GM12801 (cell line): Measurements from ENCODE around the gene LCN1.

ENCODE experiments used
- TF ChIP-seq, protein P1 (sequence below): IDR thresholded peaks from one replicate; pipeline ENCODE4 v1.5.1; 2011; ENCODE audit warnings: control low read depth; ENCODE audit not compliant: insufficient read length; ENCODE audit errors: extremely low read depth

Gene LCN1

DNA sequence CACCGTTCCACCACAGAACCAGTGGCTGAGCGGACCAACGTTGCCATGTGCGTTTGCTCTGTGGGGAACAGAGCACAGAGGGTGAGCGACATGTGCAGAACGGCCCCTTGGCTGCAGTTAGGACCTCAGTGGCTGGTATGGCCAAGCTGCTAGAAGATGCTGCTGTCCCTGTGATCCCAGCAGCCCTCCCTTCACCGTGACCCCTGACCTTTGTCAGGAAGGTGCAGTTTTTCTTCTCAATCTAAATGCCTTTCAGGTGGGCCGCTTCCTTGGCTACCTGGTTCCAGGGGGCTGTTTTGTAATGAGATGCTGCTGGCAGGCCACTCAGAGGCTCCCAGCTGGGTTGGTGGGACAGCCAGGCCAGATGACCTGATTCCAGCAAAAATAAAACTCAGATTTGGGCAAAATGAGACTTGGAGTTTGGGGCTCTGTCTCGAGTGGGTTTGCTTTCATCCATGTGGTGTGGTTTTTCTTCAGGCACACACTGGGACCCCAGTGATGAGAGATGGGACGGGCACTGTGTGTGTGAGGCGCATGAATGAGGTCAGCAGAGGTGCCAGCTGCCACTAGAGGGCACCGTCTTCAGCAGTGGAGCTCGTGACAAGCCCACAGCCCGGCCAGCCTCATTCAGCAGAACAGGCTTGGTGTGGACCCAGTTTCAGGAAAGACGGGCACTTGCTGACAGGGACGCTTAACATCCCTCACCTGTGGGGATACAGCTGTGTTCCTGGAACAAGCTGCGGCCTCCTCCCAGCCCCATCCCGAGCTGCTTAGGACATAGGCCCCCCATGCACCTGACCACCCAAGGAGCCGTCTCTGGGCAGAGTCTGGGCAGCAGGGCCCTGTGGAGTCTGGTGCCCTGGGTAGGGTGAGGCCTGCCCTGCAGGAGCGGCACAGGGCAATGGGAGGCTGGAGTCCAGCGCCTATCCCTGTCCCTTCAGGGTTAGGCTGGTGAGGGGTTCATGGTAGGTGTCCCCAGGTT lies 16.7 kb upstream of the LCN1 start:
- TF ChIP-seq, protein P1, sequence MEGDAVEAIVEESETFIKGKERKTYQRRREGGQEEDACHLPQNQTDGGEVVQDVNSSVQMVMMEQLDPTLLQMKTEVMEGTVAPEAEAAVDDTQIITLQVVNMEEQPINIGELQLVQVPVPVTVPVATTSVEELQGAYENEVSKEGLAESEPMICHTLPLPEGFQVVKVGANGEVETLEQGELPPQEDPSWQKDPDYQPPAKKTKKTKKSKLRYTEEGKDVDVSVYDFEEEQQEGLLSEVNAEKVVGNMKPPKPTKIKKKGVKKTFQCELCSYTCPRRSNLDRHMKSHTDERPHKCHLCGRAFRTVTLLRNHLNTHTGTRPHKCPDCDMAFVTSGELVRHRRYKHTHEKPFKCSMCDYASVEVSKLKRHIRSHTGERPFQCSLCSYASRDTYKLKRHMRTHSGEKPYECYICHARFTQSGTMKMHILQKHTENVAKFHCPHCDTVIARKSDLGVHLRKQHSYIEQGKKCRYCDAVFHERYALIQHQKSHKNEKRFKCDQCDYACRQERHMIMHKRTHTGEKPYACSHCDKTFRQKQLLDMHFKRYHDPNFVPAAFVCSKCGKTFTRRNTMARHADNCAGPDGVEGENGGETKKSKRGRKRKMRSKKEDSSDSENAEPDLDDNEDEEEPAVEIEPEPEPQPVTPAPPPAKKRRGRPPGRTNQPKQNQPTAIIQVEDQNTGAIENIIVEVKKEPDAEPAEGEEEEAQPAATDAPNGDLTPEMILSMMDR = no peak

- TF ChIP-seq, protein P1 = no peak
Observed at GRCh38 chr9:135505406-135506187, 15.6 kb upstream of the LCN1 start.

GRCh38 chr9:135506327-135507103 lies 14.7 kb upstream of the LCN1 start:
- TF ChIP-seq, protein P1 = no peak

DNA sequence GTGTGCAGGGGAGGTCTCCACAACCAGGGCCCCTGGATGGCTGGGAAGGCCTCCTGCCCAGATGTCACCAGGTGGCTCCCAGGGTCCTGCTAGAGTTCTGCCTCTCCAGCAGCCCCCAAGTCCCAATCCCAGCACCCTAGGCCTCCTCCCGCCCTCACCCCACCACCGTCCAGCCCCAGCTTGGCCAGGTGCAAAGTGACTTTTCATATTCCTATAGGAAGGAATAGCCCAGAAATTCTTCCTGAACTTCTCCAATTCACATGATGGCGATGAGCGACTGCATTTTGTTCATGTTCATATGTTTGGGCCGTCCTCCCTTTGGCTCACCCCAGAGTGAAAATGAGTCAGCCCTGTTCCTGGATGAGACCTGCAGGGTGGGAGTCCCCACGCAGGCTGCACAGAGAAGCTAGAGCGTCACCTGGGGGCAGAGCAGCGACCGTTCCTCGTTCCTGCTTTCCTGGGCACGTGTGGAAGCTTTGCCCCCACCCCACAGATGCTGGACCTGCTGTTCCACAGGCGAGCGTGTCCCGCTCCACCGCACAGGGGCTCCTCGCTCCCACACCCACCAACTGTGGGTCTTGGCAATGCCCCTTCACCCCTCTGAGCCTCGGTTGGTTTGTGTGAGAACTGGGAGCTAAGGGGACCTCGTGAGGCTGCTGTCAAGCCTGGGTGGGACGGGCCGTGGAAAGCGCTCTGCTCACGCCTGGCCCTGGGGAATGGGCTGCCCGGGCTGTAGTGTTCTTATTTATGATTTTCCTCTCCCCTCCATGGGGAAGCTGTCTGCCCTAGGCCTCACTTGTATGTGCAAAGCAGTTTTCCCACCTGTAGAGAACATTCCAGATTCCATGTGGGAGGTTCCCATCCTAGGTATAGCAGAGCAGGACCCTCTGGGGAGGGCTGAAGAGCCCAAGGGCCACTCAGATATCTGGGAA lies 13.9 kb upstream of the LCN1 start:
- TF ChIP-seq, protein P1 = no peak

DNA sequence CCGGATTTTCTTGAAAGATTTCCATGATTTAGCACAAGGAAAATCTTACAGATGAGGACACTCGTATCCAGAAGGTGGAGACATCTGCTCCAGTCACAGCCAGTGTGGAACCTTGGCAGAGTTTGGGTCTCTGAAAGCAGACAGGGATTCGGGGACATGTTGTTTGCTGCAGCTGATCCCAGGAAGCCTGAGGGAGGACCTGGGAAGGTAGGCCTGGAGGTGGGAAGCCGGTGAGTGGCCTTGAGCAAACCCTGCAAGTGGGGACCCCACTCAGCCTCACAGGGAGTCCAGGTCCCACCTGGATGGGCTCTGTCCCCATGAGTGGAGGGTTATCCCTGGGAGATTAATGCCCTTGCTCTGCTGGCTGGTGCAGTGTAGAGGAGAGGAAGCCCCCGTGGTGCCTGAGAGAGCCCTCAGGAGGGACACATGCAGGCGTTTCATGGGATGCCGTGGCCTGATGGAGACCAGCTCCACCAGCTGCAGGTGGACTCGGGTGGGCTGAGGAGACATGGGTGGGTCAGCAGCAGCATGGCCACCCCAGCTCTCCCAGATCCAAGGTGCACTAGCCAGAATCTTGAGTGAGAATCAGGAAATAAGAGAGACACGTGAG lies 12.9 kb upstream of the LCN1 start:
- TF ChIP-seq, protein P1 = no peak

DNA sequence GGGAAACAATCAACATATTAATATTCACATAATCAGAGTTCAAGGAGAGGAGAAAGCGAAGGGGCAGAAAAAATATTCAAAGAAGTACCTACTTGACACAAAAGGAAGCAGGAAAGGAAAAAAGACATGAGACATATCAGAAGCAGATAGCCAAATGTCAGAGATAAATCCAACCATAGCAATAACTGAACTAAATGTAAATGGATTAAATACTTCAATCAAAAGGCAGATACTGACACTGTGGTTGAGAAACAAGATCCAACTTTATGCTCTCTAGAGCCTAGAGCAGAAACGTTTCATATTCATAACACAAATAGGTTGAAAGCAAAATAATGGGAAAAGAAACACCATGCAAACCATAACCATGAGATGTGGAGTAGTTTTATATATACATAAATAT lies 11.8 kb upstream of the LCN1 start:
- TF ChIP-seq, protein P1 = no peak
